GM15510 (cell line): Measurements from ENCODE around the gene TMEM190.

Experiments used
- POLR2A ChIP-seq: IDR thresholded peaks from 3 replicates; pipeline ENCODE4 v1.6.1; 2011; ENCODE audit warnings: borderline replicate concordance; ENCODE audit not compliant: insufficient read length; ENCODE audit errors: extremely low read depth

TMEM190 gene

DNA sequence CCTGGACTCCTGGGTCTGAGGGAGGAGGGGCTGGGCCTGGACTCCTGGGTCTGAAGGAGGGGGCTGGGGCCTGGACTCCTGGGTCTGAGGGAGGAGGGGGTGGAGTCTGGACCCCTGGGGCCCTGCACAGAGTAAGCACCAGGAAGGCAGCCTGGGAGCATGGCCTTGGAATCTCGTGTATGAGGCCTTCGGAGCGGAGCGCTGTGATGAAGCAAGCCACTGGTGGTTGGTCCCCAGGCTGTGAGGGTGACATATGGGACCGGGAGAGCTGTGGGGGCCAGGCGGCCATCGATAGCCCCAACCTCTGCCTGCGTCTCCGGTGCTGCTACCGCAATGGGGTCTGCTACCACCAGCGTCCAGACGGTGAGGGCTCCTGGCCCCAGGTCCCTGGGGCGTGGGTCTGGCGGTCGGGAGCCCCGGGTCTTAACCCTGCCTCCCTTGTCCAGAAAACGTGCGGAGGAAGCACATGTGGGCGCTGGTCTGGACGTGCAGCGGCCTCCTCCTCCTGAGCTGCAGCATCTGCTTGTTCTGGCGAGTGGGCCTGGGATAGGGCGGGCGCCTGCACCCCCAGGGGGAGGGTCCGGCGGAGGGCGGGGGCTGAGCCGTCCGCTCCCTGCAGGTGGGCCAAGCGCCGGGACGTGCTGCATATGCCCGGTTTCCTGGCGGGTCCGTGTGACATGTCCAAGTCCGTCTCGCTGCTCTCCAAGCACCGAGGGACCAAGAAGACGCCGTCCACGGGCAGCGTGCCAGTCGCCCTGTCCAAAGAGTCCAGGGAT is 918 bp downstream of the TMEM190 start:
- TF ChIP-seq POLR2A: no peak

DNA sequence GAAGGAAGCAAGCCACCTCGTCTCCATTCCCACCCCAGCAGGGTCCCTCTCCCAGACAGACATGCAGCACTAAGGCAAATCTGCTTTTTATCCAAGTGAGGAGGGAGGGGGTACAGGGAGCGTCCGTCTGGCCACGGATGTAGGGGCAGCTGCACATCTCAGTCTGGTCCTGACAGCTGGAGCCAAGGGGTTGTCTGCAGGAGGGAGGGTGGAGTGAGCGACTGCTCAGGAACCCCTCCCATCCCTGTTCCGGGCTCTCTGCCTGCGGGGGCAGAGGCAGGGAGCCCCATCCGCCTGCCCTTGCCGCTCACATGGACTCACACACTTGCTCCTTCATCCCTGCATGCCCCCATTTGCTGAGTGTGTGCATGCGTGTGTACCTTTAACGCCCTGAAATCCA is 2.5 kb downstream of the TMEM190 start:
- no peak for TF ChIP-seq POLR2A

DNA sequence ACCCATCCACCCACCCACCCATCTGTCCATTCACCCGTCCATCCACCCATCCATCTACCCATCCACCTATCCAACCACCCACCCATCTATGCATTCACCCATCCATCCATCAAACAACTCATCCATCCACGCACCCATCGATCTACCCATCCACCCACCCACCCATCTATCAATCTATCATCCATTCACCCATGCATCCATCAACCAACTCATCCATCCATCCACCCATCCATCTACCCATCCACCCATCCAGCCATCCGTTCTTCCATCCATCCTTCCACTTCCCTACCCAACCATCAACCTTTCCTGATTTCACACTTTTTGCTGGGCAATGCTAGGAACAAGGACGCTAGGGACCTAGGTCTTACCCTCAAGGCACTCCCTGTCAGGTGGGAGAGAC is 5.4 kb downstream of the TMEM190 start:
- no peak for TF ChIP-seq POLR2A

GRCh38 chr19:55382522-55383054 is 6.0 kb downstream of the TMEM190 start:
- TF ChIP-seq POLR2A: no peak

GRCh38 chr19:55383279-55384130 is 6.9 kb downstream of the TMEM190 start:
- TF ChIP-seq POLR2A: peak; percentile 35

DNA sequence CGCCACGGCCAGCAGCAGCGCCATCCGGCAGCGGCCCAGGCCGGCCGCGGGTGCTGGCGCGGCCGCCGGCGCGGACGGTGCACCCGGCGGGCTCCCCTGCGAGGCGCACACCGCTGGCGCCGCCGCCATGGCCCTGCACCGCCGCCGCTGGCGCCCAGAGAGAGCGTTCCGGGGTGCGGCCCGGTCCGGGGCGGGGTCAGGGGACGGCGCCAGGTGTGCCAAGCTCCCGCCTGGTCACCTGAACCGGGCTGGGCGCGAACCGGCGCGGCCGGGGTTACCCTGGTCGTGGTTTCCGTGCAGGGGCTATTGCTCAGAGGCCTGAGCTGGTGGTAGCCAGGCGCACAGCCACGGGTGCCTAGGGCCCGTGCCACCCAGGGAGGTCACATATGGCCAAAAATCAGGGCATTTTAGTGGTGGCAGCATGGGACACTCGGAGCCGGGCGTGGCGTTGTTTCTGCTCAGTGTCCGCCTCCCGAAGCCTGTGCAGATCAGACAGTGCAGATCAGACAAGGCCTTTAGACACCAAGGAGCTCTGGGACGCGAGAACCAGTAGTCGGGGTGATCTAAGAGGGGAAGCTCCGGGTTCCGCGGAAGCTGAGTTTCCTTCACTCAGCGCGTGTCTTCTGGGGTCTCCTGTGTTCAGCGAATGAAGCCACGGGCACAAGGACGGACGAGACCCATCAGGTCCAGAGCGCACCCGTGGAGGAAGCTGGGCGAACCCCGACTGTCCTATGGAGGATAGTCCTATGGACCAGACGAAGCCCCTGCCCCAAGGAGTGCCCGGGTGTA is 7.7 kb downstream of the TMEM190 start, which contains the start of gene TMEM238:
Gene TMEM238 (minus strand): TSS at position 162 of the 789 bp plus-strand sequence. CDS start 33 bp downstream, at position 129.
- TF ChIP-seq POLR2A: no peak

- no peak for TF ChIP-seq POLR2A
These were observed 8.5 kb downstream of the TMEM190 start for GRCh38 chr19:55384920-55385723.

- TF ChIP-seq POLR2A: peak; percentile 100
These were observed 9.3 kb downstream of the TMEM190 start, which contains the start of gene RPL28 for GRCh38 chr19:55385724-55386492. TSS of gene RPL28 (plus strand) at chr19:55385932. CDS start at chr19:55386358, 426 bp downstream.

GRCh38 chr19:55386493-55386971 is 9.9 kb downstream of the TMEM190 start:
- no peak for TF ChIP-seq POLR2A

DNA sequence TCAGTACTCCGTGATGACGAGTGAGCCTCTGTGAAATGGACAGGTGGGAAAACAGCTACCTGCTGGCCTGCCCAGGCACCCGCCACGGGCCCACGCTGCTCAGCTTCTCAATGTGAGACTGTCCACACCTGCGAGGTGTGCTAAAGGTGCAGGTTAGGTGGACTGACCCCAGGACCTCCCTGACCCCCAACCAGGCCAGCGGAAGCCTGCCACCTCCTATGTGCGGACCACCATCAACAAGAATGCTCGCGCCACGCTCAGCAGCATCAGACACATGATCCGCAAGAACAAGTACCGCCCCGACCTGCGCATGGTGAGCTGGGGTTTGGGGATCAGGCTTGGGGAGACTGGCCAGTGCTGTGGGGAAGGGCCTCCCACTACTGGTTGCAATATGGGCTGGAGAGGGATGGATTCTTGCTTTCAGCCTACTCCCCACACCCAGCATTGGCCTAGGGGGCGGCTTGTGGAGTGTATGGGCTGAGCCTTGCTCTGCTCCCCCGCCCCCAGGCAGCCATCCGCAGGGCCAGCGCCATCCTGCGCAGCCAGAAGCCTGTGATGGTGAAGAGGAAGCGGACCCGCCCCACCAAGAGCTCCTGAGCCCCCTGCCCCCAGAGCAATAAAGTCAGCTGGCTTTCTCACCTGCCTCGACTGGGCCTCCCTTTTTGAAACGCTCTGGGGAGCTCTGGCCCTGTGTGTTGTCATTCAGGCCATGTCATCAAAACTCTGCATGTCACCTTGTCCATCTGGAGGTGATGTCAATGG is 11.3 kb downstream of the TMEM190 start:
- TF ChIP-seq POLR2A: no peak

DNA sequence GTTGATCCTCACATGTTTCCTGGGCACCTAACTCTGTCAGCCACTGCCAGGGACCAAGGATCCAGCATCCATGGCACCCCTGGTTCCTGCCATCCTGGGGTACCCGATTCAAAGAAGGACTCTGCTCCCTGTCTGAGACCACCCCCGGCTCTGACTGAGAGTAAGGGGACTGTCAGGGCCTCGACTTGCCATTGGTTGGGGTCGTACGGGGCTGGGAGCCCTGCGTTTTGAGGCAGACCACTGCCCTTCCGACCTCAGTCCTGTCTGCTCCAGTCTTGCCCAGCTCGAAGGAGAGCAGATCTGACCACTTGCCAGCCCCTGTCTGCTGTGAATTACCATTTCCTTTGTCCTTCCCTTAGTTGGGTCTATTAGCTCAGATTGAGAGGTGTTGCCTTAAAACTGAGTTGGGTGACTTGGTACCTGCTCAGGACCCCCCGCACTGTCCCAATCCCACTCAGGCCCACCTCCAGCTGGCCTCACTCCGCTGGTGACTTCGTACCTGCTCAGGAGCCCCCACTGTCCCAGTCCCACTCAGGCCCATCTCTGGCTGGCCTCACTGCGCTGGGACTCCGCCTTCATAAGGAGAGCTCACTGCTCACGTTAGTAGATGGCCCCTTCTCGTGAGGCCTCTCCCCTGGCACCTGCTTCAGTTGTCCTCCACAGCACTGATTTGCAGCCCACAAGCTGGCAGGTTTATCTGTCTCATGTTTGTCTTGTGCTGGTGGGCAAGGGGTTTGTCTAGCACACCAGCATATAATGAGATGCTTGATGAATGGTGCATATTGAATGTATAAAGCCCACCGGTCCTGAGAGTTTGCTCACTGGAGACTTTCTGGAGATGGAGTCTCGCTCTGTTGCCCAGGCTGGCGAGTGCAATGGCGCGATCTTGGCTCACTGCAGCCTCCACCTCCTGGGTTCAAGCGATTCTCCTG is 13.0 kb downstream of the TMEM190 start:
- TF ChIP-seq POLR2A: peak; percentile 7
